ENCODE measurements around the gene SLC22A23.
"Not testable (repeated sequence)": the region's sequence is repeated elsewhere in the genome, so short reads cannot be mapped to it uniquely, and the experiment has no call there.

The SLC22A23 gene

GRCh38 chr6:3259491-3259958, 197.3 kb downstream of the SLC22A23 start:
- no peak for DNase-seq

GRCh38 chr6:3258720-3259490, 197.9 kb downstream of the SLC22A23 start, which contains the start of gene PSMG4:
TSS of gene PSMG4 (plus strand) at chr6:3258947. CDS start at chr6:3259023, 76 bp downstream.
- peak; percentile 97 for DNase-seq

GRCh38 chr6:3258201-3258600, 198.6 kb downstream of the SLC22A23 start:
- no peak for DNase-seq

- DNase-seq, result no peak
These were observed 203.3 kb downstream of the SLC22A23 start for GRCh38 chr6:3253597-3253961.

GRCh38 chr6:3252861-3253596, 203.8 kb downstream of the SLC22A23 start:
- DNase-seq, result no peak

- no peak for DNase-seq
These were observed 204.5 kb downstream of the SLC22A23 start for GRCh38 chr6:3252369-3252768.

GRCh38 chr6:3251462-3252314, 205.2 kb downstream of the SLC22A23 start:
- DNase-seq, result peak; percentile 90

- no peak for DNase-seq
These were observed 206.6 kb downstream of the SLC22A23 start for GRCh38 chr6:3250231-3250675.

- DNase-seq, result no peak
These were observed 207.0 kb downstream of the SLC22A23 start for GRCh38 chr6:3249821-3250220.

GRCh38 chr6:3247255-3248146, 209.3 kb downstream of the SLC22A23 start:
- peak; percentile 56 for DNase-seq

GRCh38 chr6:3245216-3245615, 211.6 kb downstream of the SLC22A23 start:
- no peak for DNase-seq

- not testable (repeated sequence) for DNase-seq
These were observed 212.1 kb downstream of the SLC22A23 start for GRCh38 chr6:3244832-3245161.

- no peak for DNase-seq
These were observed 212.6 kb downstream of the SLC22A23 start for GRCh38 chr6:3244003-3244831.

GRCh38 chr6:3242768-3243167, 214.1 kb downstream of the SLC22A23 start:
- DNase-seq, result no peak

- DNase-seq, result not testable (repeated sequence)
These were observed 215.1 kb downstream of the SLC22A23 start for GRCh38 chr6:3241745-3242144.

GRCh38 chr6:3240595-3240994, 216.3 kb downstream of the SLC22A23 start:
- DNase-seq, result no peak

- no peak for DNase-seq
These were observed 217.6 kb downstream of the SLC22A23 start for GRCh38 chr6:3239110-3239830.

- DNase-seq, result no peak
These were observed 218.8 kb downstream of the SLC22A23 start for GRCh38 chr6:3237761-3238662.

- no peak for DNase-seq
These were observed 220.8 kb downstream of the SLC22A23 start for GRCh38 chr6:3236005-3236404.
